Measurements from ENCODE around the gene MRPL41.
"Not testable (repeated sequence)": the region's sequence is repeated elsewhere in the genome, so short reads cannot be mapped to it uniquely, and the experiment has no call there.

Gene MRPL41

GRCh38 chr9:137581361-137582285 lies 29.9 kb downstream of the MRPL41 start:
- FAIRE-seq, result no peak
- no peak for DNase-seq (ENCODE audit: low spot score)

- no peak for DNase-seq (ENCODE audit: low spot score)
- FAIRE-seq, result no peak
These were observed 30.7 kb downstream of the MRPL41 start for GRCh38 chr9:137582286-137582860.

- DNase-seq (ENCODE audit: low spot score), result no peak
- no peak for FAIRE-seq
These were observed 31.7 kb downstream of the MRPL41 start for GRCh38 chr9:137583347-137583746.

GRCh38 chr9:137583957-137584356 lies 32.3 kb downstream of the MRPL41 start:
- DNase-seq (ENCODE audit: low spot score), result no peak
- no peak for FAIRE-seq

GRCh38 chr9:137586854-137587253 lies 35.2 kb downstream of the MRPL41 start:
- no peak for DNase-seq (ENCODE audit: low spot score)
- no peak for FAIRE-seq

GRCh38 chr9:137588311-137588710 lies 36.6 kb downstream of the MRPL41 start:
- DNase-seq (ENCODE audit: low spot score), result no peak
- no peak for FAIRE-seq

DNA sequence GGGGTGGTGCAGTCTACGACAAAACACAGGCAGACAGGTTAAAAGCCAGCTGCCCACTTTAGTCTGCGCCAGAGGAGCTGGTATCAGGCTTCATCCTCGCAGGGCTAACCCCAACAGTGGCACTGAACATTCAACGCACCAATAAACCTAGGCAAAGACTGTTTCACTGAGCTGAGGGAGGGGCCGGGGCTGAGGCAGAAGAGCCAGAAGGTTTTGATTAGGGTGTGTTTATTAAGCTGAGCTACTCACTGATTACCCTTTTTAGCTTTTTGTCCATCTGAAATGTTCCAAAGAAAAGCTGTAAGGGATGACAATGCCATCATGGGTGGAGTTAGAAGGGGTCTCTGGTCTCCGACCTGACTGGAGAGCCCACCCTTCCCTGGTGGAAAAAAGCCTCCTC lies 37.2 kb downstream of the MRPL41 start:
- FAIRE-seq (no peak), DNase-seq (ENCODE audit: low spot score) (no peak)

GRCh38 chr9:137589441-137590122 lies 37.9 kb downstream of the MRPL41 start:
- DNase-seq (ENCODE audit: low spot score), result no peak
- FAIRE-seq, result no peak

- peak; percentile 26 for DNase-seq (ENCODE audit: low spot score)
- FAIRE-seq, result no peak
These were observed 38.4 kb downstream of the MRPL41 start for GRCh38 chr9:137590123-137590468.

- DNase-seq (ENCODE audit: low spot score), result peak; percentile 99
These were observed 39.0 kb downstream of the MRPL41 start, which contains the start of gene ZMYND19 for GRCh38 chr9:137590469-137591383. Gene ZMYND19 (minus strand): TSS chr9:137590512. CDS start chr9:137590263, 249 bp downstream.

DNA sequence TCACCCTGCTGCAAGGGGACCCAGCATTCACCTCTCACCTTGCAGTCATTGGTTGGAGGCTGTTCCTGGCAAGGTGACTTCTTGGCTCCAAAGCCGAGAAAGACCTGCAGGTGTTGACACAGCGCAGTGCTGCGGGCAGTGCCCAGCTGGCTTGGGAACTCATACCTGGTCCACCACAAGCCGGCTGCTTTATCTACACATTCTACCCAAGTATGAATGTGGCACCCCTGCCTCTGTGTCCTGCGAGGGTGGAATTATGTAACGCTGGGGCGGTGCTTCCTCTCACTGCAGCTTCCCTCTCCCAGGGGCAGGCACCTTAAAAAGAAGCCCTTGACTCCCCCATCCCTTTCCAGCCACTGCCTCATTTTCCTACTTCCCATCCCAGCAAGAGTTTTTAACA lies 41.1 kb downstream of the MRPL41 start:
- FAIRE-seq (no peak), DNase-seq (ENCODE audit: low spot score) (no peak)

More at GRCh38 chr9:137590469-137591383, 39.0 kb downstream of the MRPL41 start, which contains the start of gene ZMYND19:
- peak; percentile 85 for FAIRE-seq

GRCh38 chr9:137593176-137593575 lies 41.5 kb downstream of the MRPL41 start:
- no peak for FAIRE-seq
- DNase-seq (ENCODE audit: low spot score), result no peak

DNA sequence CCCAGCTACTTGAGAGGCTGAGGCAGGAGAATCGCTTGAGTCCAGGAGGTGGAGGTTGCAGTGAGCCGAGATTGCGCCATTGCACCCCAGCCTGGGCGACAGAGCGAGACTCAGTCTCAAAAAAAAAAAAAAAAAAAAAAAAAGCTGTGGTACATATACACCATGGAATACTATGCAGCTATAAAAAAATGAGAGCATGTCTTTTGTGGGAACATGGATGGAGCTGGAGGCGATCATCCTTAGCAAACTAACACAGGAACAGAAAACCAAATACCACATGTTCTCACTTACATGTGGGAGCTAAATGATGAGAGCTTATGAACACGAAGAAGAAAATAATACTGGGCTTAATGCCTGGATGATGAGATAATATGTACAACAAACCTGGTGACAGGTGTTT lies 44.9 kb downstream of the MRPL41 start:
- DNase-seq (ENCODE audit: low spot score); FAIRE-seq: not testable (repeated sequence)

- FAIRE-seq (no peak), DNase-seq (ENCODE audit: low spot score) (no peak)
These were observed 47.3 kb downstream of the MRPL41 start for GRCh38 chr9:137598943-137599342.
